H54 (cell line): ENCODE measurements around the gene NSMCE3.

Experiments used
- DNase-seq: peaks from one replicate; pipeline ENCODE4 v3.0.0; 2011; ENCODE audit warnings: low spot score, mixed read lengths; ENCODE audit not compliant: insufficient read length
- FAIRE-seq: peaks from 3 replicates; lab custom pipeline; 2011; peaks lifted over from hg19 to GRCh38; lab: Jason Lieb, UNC
- POLR2A ChIP-seq: IDR thresholded peaks from 2 replicates; pipeline ENCODE4 v1.6.1; 2011; ENCODE audit warnings: low read depth, mild to moderate bottlenecking, low read length

Gene NSMCE3

DNA sequence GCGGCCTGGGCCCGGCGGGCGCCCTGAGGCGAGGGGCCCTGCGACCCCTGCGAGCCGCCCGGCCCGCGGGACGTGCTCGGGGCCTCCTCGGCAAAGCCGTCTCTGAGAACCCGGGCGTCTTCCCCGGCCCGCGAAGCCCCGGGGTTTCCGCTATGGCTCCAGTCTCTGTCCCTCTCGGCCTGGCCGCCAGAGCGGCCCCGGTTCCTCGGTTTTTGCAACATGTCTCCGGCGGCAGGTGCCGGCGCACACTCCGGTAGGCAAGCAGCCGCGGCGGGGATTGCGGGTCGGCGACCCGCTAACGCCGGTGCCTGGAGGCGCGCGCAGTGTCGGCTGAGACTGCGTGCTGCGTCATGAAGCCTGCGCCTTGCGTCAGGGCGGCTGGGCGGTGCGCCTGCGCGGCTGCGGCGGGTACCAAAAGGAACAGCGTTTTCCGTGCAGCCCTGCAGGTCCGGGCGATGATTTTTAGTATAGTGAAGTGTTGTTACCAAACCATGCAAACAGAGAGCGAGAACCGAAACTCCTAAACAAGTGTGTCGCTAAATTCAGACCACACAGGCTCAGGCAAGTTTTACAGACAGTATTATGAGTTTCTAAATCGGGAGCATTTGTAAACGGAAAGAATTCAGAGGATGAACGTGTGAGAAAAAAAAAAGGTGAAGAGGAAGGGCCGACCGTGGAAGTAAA, at the start of gene NSMCE3:
NSMCE3 (minus strand) TSS at position 338 of the 684 bp plus-strand sequence; CDS start at position 221, 117 bp downstream.
- DNase-seq (peak; percentile 86), FAIRE-seq (peak; percentile 67)
- peak; percentile 92 for TF ChIP-seq POLR2A

DNA sequence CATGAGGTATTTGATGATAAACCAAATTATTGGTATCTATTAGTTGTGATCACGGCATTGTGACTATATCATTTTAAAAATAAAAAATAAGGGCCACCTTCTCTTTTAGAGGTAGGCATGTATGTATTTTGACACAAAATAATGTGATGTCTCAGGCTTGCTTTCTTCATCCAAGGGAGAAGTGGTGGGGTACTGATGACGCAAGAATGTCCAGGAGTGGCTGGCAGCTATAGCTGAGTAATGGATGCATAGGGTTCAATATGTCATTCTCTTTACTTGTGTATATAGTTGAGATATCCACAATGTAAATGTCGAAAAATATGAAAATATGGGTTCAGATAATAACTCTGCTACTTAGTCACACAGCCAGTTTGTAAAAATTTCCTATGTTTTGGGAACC, 46.8 kb upstream of the NSMCE3 start:
- FAIRE-seq (no peak), DNase-seq (no peak)
- TF ChIP-seq POLR2A = no peak

DNA sequence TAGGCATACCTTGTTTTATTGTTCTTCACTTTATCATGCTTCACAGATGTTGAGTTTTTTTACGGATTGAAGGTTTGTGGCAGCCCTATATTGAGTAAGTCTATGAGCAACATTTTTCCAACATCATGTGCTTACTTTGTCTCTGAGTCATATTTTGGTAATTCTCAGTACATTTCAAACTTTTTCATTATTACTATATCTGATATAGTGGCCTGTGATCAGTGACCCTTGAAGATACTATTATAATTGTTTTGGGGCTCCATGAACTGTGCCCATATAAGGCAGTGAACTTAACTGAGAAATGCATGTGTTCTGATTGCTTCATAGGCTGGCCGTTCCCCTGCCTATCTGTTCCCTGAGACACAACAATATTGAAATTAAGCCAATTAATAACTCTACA, 42.8 kb upstream of the NSMCE3 start:
- DNase-seq = no peak
- no peak for FAIRE-seq
- no peak for TF ChIP-seq POLR2A

DNA sequence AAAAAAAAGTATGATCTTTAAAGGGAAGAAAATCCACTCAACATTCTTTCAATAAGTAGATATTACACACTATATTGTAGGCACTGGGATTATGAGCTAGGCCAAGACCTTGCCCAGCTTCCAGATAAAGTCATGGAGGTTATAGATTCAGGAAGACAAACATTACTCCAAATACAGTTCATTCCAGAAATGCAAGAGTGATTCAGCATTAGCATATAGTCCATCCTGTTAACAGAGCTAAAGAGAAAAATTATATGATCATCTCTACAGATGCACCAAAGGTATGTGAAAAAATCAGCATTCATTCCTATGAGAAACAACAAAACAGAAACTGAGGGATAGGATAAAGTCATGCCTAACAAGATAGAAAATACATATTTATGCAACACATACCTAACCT, 42.1 kb upstream of the NSMCE3 start:
- DNase-seq = no peak
- no peak for FAIRE-seq
- TF ChIP-seq POLR2A = no peak

DNA sequence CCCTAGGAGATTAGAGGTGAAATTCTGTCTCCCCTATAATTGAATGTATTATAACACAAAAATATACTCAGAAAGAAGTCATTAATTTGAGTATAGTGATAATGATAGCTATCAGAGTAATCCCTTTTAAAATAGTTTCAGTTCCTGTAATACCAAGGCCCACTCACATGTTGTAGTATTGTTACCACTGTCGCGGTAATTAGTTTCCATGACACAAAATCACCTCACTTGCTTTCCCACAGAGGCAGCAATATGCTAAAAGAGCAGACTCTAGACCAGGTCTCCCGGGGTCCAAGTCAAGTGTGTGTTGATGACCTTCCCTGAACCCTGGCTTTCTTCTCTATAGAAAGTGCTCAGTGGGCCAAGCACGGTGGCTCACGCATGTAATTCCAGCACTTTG, 39.5 kb upstream of the NSMCE3 start:
- DNase-seq = no peak
- no peak for TF ChIP-seq POLR2A
- no peak for FAIRE-seq

DNA sequence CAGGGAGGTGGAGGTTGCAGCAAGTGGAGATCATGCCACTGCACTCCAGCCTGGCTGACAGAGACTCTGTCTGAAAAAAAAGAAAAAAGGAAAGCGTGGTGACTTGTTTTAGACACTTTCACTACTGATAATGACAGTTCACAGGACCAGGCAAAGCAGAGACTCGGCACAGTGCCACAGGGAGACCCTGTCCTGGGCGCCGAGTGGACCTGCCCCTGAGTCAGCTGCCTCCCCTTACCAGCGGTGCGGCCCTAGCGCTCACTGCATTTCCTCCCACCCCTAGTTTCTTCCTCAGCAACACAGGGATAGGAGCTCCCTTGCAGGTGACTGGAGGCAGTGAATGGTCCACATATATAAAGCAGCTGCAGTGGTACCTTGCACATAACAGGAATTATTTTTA, 38.7 kb upstream of the NSMCE3 start:
- TF ChIP-seq POLR2A = no peak
- DNase-seq = no peak
- no peak for FAIRE-seq

DNA sequence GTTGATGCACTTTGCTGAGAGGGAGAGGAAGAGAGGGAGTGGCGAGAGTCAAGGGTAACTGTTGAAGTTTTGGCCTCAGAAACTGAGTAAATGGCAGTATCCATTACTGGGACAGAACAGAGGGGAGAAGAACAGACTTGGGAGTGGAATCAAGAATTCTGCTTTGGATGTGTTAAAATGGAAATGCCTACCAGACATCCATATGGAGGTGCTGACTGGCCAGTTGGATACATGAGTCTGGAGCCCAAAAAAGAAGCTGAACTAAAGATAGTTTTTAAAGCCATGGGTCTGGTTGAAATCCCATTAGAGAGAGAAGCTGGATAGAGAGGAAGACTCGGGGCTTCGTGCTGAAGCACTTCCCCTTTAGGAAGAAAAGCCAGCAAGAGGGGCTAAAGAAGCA, 35.9 kb upstream of the NSMCE3 start:
- FAIRE-seq = no peak
- no peak for TF ChIP-seq POLR2A
- DNase-seq = no peak

DNA sequence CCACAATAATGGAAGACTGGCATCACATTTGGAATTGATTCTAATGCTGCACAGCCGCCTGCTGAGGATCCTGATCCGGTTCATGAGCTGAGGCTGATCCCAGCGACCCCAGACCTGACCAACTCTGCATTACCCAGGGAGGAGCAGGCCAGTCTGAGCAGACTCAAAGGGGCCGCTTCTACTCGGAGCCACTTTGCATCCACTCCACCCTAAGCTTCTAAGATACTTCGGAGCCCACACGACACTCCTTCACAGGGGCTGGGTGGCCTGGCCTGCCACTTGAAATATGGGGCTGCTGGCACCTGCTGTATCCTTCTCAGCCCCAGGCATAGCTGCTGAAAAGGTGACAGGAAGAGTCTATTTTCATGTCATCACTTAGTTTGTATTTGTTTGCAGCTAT, 33.2 kb upstream of the NSMCE3 start:
- TF ChIP-seq POLR2A = no peak
- no peak for FAIRE-seq
- no peak for DNase-seq

DNA sequence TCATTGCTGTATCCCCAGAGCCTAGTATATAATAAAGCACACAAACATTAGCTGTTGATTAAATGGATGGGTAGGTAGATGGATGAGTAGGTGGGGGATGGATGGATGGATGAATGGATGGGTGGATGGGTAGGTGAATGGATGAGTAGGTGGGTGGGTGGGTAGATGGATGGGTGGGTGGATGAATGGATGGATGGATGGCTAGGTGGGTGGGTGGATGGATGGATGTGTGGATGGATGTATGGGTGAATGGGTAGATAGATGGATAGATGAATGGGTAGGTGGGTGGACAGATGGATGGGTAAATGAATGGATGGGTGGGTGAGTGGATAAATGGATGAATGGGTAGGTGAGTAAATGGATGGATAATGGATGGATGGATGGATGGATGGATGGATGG, 30.2 kb upstream of the NSMCE3 start:
- TF ChIP-seq POLR2A = no peak
- FAIRE-seq = no peak
- DNase-seq = no peak

DNA sequence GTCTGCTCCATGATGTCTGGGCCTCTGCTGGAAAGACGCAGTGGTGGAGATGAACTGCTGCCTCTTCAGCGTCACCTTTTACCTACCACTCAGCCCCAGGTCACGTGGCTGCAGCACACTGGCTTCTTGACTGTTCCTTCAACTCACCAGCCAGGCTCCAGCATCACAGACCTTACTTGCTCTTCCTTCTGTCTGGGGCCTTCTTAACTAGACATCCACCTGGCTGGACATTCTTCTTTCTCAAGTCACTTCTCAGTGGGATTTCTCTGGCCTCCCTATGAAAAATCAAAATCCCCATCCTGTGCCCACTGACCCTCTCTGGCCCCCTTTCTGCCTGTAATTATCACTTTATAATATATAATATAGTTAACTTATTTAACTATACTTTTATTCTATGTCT, 29.7 kb upstream of the NSMCE3 start:
- DNase-seq (no peak), FAIRE-seq (no peak)
- TF ChIP-seq POLR2A = no peak

DNA sequence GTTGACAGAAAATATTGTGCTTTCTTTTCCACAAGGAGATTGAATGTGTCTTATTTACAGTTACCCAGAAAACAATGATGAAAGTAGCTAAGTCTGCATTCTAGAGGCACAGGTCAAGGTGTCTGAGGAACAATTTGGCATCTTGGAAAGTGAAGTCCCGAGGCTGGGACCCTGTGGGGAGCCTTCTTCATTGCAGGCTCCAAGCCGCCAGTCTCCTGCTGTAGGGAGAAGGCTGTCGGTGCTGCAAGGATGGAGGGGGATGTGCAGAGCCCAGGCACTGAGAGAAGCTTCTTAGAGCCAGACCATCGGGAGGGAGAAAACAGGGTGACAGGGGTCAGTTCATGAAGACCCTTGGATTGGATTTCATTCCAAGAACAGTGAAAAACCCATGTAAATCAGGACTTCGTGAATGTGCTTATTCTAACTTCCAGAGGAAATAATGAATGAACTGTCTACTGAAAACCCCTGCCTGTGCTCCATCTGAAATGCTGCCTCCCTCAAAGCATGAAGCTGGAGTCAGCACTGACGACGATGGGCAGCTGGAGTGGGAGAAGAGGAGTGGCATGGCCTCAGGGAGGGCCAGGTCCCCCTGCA, 25.2 kb upstream of the NSMCE3 start:
- TF ChIP-seq POLR2A = no peak
- DNase-seq = no peak
- no peak for FAIRE-seq

DNA sequence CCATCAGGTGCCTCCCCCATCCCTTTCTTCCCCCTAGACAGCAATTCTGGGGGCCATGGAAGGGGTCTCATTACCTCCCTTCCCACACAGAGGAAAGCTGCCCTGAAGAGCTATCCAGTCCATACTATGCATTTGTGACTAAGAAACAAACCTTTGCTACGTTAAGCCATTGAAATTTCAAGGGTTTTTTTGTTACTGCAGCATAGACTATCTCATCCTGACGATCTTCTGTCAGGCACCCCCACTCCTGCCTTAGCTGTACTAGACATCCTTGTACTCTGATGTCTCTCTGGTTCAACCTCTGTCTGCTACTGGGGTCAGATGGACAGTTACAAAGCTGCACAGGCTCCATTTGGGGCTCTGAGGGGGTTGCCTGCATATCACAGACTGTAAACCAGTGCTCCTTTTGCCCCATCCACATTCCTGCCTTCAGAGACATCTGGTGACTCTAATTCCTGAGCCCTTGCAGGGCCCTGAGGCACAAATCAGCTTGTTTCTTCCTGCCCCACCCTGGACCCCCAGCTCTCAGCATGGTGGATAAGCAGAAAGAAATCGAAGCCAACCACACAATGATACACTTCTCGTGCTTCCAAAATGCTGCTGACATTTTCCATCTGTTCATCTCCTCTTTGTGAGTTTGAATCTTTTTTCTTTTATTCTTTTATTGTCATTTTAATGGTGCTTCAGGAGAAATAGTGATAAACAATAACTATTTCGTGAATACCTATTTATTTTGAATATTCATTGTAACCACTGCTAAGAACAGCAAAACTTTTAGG, 21.6 kb upstream of the NSMCE3 start:
- FAIRE-seq (no peak), DNase-seq (no peak)
- no peak for TF ChIP-seq POLR2A

DNA sequence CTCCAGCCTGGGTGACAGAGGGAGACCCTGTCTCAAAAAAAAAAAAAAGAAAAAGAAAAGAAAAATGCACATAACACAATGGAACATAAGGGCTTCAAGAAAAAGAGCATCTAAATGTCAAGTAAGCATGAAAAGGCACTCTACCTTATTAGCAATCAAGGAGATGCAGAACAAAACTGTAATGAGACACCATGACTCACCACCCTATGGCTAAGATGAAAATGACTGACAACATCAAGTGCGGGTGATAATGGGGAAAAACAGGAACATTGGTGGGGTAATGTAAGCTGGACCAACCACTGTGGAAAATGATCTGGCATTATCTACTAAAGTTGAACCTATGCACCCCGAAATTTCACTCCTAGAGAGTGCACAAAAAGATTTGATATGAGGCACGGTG, 19.6 kb upstream of the NSMCE3 start:
- no peak for TF ChIP-seq POLR2A
- FAIRE-seq = no peak

DNA sequence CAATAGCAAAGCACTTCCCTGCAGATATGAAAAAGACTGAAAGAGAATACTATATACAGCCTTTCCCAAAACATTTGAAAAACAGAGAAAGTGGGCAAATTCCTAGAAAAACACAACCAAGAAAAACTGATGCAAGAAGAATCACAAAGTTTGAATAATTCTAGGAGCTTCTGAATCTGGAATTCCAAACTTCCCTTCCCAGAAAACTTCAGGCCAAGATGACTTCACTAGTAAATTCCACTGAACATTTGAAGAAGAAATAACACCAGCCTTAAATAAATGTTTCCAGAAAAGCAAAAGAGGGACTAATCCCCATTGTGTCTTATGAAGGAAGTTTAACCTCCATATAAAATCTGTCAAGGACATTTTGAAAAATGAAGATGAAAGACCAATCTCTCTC, 15.8 kb upstream of the NSMCE3 start:
- FAIRE-seq (no peak), DNase-seq (no peak)
- TF ChIP-seq POLR2A = no peak

More for the DNA sequence above, 19.6 kb upstream of the NSMCE3 start:
- no peak for DNase-seq

DNA sequence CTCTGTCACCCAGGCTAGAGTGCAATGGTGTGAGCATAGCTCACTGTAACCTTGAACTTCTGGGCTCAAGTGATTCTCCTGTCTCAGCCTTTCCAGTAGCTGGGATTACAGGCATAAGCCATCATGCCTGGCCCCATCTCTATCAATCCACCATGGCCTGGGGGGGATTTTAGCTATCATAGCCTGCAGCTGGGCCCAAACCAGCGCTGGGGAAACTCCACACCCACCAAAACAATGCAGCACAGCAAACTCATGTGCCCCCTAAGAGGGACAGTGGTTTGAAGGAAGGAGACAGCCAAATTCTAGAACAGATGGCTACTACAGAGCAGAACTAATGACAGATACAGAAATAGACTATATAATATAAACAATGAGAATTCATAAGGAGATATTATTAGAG, 13.8 kb upstream of the NSMCE3 start:
- no peak for TF ChIP-seq POLR2A
- DNase-seq (no peak), FAIRE-seq (no peak)
